ENCODE measurements around the gene GRAMD1A. TPM values are rescaled to one million over a fixed set of nuclear protein-coding genes. Genes with fewer than 3 reads are reported as not detected.

GRAMD1A gene
- total RNA-seq, 1 experiment from 2014 or later = 18.0 TPM

DNA sequence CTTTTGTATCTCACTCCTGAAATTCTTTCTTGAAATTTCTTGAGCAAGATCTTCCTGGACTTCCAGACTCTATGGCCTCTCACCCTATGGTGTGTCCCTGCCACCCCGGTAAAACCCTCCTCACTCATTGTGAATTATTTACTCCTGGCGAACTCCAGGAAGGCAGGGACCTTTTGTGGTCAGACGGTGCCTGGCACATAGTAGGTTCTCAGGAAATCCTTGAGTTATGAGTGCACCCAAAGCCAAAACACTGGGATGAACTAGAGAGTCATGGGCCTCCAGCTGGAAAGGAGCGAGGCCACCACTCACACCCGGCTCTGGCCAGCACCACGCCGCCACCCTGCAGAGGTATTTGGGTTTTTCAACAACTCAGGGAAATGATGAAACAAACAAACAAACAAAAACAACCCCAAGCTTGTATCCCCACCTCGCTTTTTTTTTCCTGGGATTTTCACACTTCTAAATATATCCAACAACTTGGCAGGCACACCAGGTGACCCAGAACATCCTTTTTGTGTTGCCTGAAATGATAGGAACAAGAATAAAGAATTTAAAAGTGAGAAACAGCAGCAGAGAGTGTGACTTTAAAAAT lies 52.6 kb downstream of the GRAMD1A start:
- no peak for DNase-seq (ENCODE audit: low read depth)

DNA sequence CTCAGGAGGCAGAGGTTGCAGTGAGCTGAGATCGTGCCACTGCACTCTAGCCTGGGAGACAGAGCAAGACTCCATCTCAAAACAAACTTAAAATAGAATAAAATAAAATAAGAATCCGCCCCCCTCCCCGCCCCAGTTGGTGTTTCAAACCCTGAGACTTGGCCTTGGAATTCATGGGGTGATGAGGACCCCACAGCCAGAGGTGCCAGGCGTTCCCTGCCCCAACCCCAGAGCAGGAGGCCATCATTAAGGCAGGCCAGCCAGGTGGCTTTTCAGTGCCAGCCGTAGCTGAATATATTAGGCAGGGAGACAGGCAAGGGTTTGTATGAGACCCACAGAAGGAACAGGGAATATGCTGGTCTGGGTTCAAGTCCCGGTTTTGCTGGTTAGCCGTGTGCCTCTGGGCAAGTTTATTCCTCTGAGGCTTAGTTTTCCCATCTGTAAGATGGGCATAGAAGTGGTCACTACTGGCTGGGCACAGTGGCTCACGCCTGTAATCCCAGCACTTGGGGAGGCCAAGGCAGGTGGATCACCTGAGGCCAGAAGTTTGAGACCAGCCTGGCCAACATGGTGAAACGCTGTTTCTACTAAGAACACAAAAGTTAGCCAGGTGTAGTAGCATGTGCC lies 53.7 kb downstream of the GRAMD1A start:
- no peak for DNase-seq (ENCODE audit: low read depth)

- DNase-seq (ENCODE audit: low read depth) = no peak
Observed at GRCh38 chr19:35054626-35055025, 54.5 kb downstream of the GRAMD1A start.

DNA sequence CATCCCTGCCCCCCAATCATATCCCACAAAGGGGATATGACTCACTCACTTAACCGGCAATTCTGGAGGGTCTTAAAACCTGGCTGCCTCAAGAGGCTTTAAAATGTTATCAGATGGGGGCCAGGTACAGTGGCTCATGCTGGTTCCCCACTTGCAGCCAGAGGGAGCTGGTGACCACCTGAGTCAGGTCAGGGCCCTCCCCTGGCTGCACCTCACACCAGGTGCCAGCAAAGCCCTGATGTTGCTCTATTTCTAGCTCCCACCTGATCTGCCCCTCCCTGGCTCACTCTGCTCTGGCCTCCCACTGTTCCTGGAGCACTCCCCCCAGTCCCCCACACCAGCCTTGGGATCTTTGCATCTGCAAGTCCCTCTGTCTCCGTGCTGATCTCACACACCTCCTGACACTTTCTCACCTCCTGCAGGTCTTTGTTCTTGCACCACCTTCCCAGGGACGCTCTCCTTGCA lies 55.6 kb downstream of the GRAMD1A start:
- DNase-seq (ENCODE audit: low read depth) = no peak

DNA sequence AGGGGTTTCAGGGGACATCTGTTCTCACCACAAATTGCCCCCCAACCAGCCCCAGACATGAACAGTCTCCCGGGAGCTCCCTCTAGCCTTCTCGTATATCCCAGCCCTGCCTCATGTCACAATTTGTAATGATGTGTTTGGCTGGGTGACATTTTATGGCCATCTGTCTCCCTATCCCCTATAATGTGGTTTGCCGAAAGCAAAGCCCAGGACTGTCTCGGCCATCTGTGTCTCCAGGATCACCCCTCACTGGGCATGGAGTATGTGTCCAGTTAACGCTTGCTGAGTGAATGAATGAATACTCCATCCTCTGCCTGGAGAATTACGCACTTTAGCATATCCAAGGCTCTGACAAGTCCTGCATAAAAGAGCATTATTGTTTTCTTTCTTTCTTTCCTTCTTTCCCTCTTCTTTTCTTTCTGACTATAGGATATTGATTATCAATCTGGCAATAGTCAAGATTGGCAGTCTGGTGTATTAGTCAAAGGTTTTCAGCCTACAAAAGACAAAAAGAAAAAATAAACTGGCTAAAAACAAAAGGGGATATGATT lies 56.5 kb downstream of the GRAMD1A start:
- DNase-seq (ENCODE audit: low read depth) = no peak

DNA sequence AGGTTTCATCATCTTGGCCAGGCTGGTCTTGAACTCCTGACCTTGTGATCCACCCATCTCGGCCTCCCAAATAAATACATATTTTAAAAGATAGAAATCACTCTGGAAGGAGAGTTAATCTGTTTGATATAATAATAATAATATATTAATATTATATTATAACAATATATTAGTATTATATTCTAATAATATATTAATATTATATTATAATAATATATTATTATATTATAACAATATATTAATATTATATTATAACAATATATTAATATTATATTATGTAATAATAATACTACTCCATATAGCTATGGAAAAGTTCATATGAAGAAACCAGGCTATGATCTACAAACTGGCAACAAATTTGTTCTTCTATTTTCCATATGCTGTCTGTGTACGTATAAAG lies 58.2 kb downstream of the GRAMD1A start:
- DNase-seq (ENCODE audit: low read depth) = no peak

GRCh38 chr19:35059006-35059798 lies 59.1 kb downstream of the GRAMD1A start:
- DNase-seq (ENCODE audit: low read depth) = no peak

GRCh38 chr19:35059799-35060091 lies 59.6 kb downstream of the GRAMD1A start:
- no peak for DNase-seq (ENCODE audit: low read depth)

DNA sequence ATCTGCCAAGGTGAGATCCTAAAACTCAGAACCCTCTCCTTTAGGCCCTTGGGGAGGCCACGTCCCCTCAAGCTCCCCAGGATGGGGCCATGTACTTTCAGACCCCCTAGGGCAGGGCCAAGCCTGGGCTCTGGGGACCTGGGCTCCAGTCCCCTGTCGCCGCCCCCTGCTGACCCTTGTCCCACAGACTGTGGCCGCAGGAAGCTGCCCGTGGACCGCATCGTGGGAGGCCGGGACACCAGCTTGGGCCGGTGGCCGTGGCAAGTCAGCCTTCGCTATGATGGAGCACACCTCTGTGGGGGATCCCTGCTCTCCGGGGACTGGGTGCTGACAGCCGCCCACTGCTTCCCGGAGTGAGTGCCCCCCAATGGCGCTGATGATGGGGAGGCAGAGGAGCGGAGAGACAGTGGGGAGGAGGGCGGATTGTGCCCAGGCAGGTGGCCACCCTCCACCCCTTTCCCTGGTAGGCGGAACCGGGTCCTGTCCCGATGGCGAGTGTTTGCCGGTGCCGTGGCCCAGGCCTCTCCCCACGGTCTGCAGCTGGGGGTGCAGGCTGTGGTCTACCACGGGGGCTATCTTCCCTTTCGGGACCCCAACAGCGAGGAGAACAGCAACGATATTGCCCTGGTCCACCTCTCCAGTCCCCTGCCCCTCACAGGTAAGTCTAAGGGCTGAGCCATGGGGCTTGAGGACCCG lies 60.2 kb downstream of the GRAMD1A start:
- DNase-seq (ENCODE audit: low read depth) = no peak

DNA sequence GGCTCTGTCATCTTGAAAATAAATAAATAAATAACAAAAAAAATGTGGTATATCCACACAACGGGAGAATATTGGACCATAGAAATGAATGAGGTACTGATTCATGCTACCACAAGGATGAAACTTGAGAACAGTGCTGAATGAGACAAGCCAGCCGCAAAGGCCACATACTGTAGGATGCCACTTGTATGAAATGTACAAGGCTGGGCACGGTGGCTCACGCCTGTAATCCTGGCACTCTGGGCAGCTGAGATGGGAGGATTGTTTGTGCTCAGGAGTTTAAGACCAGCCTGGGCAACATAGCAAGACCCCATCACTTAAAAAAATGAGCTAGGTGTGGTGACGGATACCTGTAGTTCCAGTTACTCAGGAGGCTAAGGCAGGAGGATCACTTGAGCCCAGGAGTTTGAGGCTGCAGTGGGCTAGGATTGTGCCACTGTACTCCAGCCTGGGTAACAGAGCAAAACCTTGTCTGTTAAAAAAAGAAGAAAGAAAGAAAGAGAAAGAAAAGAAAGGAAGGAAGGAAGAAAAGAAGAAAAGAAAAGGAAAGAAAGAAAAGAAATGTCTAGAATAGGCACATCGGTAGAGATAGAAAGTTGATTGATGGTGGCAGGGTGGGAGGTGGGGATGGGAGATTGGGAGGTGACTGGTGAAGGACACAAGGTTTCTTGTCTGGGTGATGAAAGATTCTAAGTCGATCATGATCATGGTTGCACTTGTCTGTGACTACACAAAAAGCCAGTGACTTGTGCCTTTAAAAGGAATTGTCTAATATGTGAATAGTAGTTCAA lies 61.7 kb downstream of the GRAMD1A start:
- peak; percentile 55 for DNase-seq (ENCODE audit: low read depth)

DNA sequence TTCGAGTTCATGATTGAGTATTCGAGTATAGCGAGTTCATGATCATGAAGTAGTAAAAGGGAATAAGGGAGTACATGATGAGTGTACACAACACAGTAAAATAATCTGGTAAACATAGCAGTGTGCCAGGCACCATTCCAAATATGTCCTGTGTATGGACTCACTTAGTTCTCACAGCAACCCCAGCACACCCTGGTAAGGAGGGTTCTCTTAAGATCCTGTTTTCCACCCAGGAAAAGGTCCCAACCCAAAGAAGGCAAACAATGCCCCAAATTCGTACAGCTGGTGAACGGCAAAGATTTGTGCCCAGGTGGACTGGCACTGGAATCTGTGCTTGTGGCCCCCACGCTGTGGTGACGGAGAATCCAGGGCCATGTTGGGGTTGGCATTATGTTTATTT lies 62.8 kb downstream of the GRAMD1A start:
- DNase-seq (ENCODE audit: low read depth) = no peak

DNA sequence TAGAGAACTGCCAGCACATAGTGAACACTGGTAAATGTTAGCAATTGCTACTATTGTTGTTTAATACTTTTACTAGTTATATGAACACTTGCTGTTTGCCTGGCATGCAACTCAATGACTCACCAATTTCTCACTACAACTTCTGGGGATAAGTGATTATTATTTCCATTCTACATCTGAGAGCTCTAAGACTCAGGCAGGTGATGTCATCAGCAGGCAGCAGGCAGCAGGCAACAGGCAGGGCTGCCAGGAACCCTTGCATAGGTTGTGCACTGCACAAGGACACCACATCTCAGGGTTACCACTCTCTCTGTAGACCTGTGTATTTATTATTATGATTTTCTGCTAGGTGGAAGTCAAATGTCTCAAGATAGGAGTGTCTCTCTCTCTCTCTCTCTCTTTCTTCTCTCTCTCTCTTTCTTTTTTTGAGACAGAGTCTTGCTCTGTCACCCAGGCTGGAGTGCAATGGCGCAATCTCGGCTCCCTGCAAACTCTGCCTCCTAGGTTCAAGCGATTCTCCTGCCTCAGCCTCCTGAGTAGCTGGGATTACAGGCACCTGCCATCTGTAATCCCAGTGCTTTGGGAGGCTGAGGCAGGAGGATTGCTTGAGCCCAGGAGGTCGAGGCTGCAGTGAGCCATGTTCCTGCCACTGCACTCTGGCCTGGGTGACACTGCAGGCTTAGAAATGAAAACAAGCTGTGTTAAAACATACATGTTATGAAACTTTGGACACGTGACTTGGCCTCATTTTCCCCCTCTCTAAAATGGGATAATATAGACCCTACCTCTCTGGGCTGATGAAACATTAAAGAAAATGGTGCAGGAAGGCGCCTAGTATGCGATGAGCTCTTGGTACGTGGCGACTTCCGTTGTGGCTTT lies 64.1 kb downstream of the GRAMD1A start:
- peak; percentile 47 for DNase-seq (ENCODE audit: low read depth)

GRCh38 chr19:35065574-35065973 lies 65.5 kb downstream of the GRAMD1A start:
- no peak for DNase-seq (ENCODE audit: low read depth)

DNA sequence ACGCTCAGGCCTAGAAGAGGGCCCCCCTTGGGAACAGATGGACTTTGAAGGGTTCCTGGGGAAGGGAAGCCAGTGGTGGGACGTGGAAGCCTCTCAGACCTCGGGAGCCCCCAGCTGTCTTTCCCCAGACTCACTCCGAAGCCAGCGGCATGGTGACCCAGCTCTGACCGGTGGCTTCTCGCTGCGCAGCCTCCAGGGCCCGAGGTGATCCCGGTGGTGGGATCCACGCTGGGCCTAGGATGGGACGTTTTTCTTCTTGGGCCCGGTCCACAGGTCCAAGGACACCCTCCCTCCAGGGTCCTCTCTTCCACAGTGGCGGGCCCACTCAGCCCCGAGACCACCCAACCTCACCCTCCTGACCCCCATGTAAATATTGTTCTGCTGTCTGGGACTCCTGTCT lies 66.0 kb downstream of the GRAMD1A start:
- no peak for DNase-seq (ENCODE audit: low read depth)

DNA sequence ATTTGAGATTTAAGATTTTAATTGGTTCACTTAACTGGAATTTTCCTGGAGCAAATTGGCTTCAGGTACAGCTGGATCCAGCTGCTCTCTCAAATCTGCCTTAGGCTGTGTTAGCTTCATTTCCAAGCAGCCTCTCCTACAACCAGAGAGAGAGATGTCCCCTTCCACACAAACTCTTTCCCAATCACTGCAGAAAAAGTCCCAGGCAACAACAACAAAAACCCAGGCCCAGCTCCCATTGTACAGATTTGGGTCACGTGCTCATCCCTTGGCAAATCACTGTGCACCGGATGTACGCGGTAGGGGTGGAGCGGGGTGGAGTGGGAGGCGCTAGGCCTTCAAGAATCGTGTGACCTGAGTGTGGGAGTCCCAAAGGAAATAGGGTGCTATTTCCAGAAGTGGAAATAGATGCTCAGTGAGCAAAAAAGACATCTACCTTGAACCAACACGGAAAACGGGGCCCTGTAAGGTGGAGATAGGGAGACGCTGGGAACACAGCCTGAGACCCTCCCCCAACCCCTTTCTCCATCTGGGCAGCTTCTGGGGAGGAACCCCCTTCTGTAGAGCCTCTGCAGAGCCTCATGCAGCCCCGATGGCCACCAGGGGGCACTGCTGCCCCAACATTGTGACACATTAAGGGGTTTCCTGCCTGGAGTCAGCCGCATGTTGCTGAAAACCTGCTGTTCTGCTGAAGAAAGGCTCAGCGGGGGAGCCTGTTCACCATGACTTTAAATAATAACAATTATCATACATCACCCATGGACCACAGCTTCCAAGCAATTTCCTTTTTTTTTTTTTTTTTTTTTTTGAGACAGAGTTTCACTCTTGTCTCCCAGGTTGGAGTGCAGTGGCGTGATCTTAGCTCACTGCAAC lies 66.8 kb downstream of the GRAMD1A start:
- DNase-seq (ENCODE audit: low read depth) = peak; percentile 79

DNA sequence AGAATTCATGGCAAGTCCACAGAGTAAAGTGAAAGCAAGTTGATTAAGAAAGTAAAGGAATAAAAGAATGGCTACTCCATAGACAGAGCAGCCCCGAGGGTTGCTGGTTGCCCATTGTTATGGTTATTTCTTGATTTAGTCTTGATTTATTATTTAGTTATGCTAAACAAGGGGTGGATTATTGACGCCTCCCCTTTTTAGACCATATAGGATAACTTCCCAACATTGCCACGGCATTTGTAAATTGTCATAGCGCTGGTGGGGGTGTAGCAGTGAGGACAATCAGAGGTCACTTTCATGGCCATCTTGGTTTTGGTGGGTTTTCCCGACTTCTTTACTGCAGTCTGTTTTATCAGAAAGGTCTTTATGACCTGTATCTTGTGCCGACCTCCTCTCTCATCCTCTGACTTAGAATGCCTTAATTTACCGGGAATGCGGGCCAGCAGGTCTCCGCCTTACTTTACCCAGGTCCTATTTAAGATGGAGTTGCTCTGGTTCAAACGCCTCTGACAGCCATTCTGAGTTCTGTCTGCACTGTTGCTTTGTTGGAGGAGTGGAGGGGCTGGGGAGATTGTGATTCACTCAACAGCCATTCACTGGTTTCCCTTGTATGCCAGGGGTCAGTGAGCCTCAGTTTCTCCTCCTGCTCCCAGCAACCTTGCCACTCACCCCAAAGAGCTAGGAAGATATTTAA lies 69.0 kb downstream of the GRAMD1A start:
- no peak for DNase-seq (ENCODE audit: low read depth)

GRCh38 chr19:35069696-35070095 lies 69.6 kb downstream of the GRAMD1A start:
- DNase-seq (ENCODE audit: low read depth) = no peak

DNA sequence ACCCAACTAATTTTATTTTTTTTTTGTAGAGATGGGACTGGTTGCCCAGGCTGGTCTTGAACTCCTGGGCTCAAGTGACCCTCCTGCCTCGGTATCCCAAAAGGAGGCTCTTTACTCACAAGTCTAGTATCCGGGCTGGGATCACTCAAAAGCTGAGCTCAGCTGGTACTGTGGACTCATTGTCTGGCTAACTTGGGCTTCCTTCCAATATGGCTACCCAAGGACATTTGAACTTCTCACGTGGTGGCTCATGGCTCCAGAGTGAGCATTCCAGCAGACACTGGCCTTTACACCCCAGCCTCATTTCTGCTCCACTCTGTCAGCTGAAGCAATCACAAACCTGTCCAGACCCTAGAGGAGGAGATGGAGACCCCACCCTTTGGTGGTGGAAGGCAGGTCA lies 70.3 kb downstream of the GRAMD1A start:
- DNase-seq (ENCODE audit: low read depth) = no peak

GRCh38 chr19:35073516-35073915 lies 73.4 kb downstream of the GRAMD1A start:
- DNase-seq (ENCODE audit: low read depth) = no peak

All from RPMI7951 (cell line).